ENCODE results near the gene ITGA11.

Gene ITGA11

DNA sequence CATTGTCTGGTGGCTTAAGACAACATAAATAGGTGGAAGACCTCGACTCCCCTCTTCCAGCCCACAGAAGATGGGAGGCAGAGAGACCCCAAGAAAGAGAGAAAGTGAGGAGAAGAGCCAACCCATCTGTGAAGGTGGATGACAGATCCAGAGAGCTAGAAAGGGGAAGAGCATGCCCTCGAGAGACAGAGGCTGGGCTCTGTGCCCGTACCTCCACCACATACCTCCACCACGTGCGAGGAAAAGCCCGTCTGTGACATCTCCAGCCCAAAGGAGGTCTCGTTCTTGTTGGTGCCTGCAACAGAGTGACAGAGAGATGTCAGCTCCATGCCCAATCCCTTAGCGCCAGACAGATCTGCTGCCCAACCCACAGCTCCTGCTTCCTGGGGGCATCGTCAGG is 83.4 kb downstream of the ITGA11 start:
- H3K4me3 ChIP-seq (ENCODE audit: low read depth, low read length) = no peak overlapping the region
- TF ChIP-seq, protein P1, sequence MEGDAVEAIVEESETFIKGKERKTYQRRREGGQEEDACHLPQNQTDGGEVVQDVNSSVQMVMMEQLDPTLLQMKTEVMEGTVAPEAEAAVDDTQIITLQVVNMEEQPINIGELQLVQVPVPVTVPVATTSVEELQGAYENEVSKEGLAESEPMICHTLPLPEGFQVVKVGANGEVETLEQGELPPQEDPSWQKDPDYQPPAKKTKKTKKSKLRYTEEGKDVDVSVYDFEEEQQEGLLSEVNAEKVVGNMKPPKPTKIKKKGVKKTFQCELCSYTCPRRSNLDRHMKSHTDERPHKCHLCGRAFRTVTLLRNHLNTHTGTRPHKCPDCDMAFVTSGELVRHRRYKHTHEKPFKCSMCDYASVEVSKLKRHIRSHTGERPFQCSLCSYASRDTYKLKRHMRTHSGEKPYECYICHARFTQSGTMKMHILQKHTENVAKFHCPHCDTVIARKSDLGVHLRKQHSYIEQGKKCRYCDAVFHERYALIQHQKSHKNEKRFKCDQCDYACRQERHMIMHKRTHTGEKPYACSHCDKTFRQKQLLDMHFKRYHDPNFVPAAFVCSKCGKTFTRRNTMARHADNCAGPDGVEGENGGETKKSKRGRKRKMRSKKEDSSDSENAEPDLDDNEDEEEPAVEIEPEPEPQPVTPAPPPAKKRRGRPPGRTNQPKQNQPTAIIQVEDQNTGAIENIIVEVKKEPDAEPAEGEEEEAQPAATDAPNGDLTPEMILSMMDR (IDR thresholded peaks at IDR 0.05; ENCODE audit: low read depth, low read length, missing control alignments) = no peak
- no peak for DNase-seq (ENCODE audit: low read depth)

- TF ChIP-seq, protein P1 (IDR thresholded peaks at IDR 0.05; ENCODE audit: low read depth, low read length, missing control alignments) = no peak
- no peak for DNase-seq (ENCODE audit: low read depth)
- H3K4me3 ChIP-seq (ENCODE audit: low read depth, low read length) = no peak overlapping the region
Measured at GRCh38 chr15:68348081-68348480, 83.9 kb downstream of the ITGA11 start.

DNA sequence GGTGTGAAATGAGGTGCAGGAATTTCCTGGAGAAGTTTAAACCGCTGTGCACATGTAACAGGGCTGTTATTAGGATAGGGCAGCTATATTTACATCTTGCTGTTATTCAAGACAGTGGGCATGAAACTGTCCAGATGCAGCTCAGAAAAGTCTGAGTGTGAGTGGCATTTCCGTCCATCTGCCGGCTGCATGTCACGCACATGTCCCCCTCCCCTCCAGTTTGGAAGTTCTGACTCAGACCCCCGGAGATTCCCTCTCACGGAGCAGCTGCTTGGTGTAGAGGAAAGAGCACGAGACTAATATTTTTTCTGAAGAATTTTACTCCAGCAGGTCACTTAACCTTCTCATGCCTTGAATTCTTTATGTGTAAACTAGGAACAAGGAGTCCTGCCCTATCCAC is 84.6 kb downstream of the ITGA11 start:
- H3K4me3 ChIP-seq (ENCODE audit: low read depth, low read length) = no peak overlapping the region
- no peak for DNase-seq (ENCODE audit: low read depth)
- TF ChIP-seq, protein P1 (IDR thresholded peaks at IDR 0.05; ENCODE audit: low read depth, low read length, missing control alignments) = no peak

GRCh38 chr15:68346979-68347378 is 85.0 kb downstream of the ITGA11 start:
- DNase-seq (ENCODE audit: low read depth) = no peak
- TF ChIP-seq, protein P1 (IDR thresholded peaks at IDR 0.05; ENCODE audit: low read depth, low read length, missing control alignments) = no peak
- H3K4me3 ChIP-seq (ENCODE audit: low read depth, low read length) = no peak overlapping the region

DNA sequence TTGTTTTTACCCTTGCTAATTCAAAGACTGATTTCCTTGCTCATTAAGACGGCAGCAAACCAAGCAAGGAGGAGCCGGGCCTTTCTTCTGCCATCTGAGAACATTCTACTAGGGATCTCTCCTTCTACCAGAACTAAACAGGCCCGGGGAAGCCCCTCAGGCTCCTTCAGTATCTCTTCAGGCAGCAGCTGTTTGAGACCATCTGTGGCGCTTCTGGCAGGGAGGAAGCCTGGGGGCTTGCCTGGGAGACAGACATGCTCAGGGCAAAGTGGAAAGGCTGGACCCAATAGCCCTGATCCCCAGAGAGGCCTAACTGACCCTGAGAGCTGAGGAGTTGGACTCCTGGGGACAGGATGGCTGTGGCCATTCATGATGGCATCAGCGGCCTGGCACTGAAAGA is 86.5 kb downstream of the ITGA11 start:
- no peak overlapping the region for H3K4me3 ChIP-seq (ENCODE audit: low read depth, low read length)
- TF ChIP-seq, protein P1 (IDR thresholded peaks at IDR 0.05; ENCODE audit: low read depth, low read length, missing control alignments) = no peak
- no peak for DNase-seq (ENCODE audit: low read depth)

- H3K4me3 ChIP-seq (ENCODE audit: low read depth, low read length) = no peak overlapping the region
- TF ChIP-seq, protein P1 (IDR thresholded peaks at IDR 0.05; ENCODE audit: low read depth, low read length, missing control alignments) = no peak
- DNase-seq (ENCODE audit: low read depth) = no peak
Measured at GRCh38 chr15:68344600-68344999, 87.4 kb downstream of the ITGA11 start.

DNA sequence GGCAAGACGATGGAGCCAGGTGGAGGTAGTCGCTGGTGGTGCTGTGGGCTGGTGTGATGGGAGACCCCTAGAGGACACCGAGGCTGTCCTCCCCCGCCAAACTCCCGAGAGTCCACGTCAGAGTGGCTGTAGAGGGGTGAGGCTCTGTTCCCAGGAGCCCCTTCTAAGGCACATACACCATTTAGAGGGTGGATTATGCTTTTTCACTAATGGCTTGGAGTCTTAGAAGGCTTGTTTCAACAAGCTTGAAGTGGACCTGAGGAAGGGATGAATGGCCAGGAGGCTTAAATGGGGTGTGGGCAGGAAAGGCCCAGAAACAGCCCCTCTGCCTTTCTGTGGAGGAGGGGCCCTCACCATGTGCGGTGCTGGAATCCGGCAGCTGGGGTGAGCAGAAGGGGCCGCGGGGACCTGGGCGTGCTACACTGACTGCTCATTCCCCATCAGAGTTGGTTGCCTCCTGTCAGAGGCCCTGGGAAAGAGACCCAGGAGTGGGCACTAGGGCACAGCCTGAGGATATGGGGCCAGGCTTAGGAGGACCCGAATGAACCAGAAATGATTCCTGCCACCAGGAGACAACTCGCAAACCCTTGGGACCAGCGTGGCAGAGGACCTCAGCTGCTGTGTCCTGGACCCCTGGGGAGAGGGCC is 88.3 kb downstream of the ITGA11 start:
- TF ChIP-seq, protein P1 (IDR thresholded peaks at IDR 0.05; ENCODE audit: low read depth, low read length, missing control alignments) = no peak
- DNase-seq (ENCODE audit: low read depth) = no peak
- H3K4me3 ChIP-seq (ENCODE audit: low read depth, low read length) = no peak overlapping the region

Data from GM12864 (cell line).